Loucy (cell line): ENCODE data around the gene SLC7A11.

ENCODE experiments used
- CTCF ChIP-seq: fragments of 200-600 bp; sonication (generic); conservative IDR thresholded peaks from 2 replicates; pipeline ENCODE4 v1.5.1; 2014; ENCODE audit warnings: mild to moderate bottlenecking, antibody characterized with exemption, low read length
- EZH2phosphoT487 ChIP-seq: fragments of 200-600 bp; IDR thresholded peaks from 2 replicates; pipeline ENCODE4 v1.6.1; 2018; ENCODE audit warnings: antibody characterized with exemption, mild to moderate bottlenecking, moderate library complexity, borderline replicate concordance

GRCh38 chr4:138216272-138216867 lies 25.8 kb downstream of the SLC7A11 start:
- TF ChIP-seq CTCF, result no peak
- no peak for TF ChIP-seq EZH2phosphoT487
